Measurements from ENCODE around the gene STEAP1. TPM values are rescaled to one million over a fixed set of nuclear protein-coding genes. Genes with fewer than 3 reads are reported as not detected.

The STEAP1 gene
- total RNA-seq, 1 experiment from 2014 or later = 30.3 TPM

- DNase-seq (ENCODE audit: low read depth) = peak; percentile 93
These were observed 57.3 kb downstream of the STEAP1 start, which contains the start of gene STEAP2 for GRCh38 chr7:90211391-90212148. STEAP2 (plus strand) TSS chr7:90211740; CDS start chr7:90225083, 13,343 bp downstream.

- DNase-seq (ENCODE audit: low read depth) = no peak
These were observed 57.9 kb downstream of the STEAP1 start for GRCh38 chr7:90212149-90212495.

- no peak for DNase-seq (ENCODE audit: low read depth)
These were observed 59.3 kb downstream of the STEAP1 start for GRCh38 chr7:90213521-90213920.

Other genes starting within 250 kb of the STEAP1 start
- 4.5 and 5.8 TPM in 2 replicates for gene STEAP2, start 57.3 kb downstream of the STEAP1 start, total RNA-seq (2014; rRNA removed; shearing (Covaris generic))
- gene CFAP69, start 90.7 kb downstream of the STEAP1 start, total RNA-seq (2014; rRNA removed; shearing (Covaris generic)) = 2.1 and 4.2 TPM in 2 replicates
- not detected in 2 replicates for gene FAM237B, start 166.8 kb downstream of the STEAP1 start, total RNA-seq (2014; rRNA removed; shearing (Covaris generic))
- 27.5 and 28.1 TPM in 2 replicates for gene GTPBP10, start 192.2 kb downstream of the STEAP1 start, total RNA-seq (2014; rRNA removed; shearing (Covaris generic))
- 36.2 and 48.9 TPM in 2 replicates for gene CLDN12, start 249.0 kb downstream of the STEAP1 start, total RNA-seq (2014; rRNA removed; shearing (Covaris generic))